Stimulated activated CD4-positive, alpha-beta T cell treated with anti-CD3 and anti-CD28 coated beads, Interleukin-1b, Interleukin-23, amount 100 ng/mL, for 4 hours (primary cell): ENCODE data around the gene BMF.
"Not testable (repeated sequence)": the region's sequence is repeated elsewhere in the genome, so short reads cannot be mapped to it uniquely, and the experiment has no call there.

Source experiments
- DNase-seq, 2 donors: peaks; one replicate each; pipeline ENCODE4 v3.0.0-alpha.2; 2020; ENCODE audit warnings: low read depth in 2 of 2

The BMF gene

DNA sequence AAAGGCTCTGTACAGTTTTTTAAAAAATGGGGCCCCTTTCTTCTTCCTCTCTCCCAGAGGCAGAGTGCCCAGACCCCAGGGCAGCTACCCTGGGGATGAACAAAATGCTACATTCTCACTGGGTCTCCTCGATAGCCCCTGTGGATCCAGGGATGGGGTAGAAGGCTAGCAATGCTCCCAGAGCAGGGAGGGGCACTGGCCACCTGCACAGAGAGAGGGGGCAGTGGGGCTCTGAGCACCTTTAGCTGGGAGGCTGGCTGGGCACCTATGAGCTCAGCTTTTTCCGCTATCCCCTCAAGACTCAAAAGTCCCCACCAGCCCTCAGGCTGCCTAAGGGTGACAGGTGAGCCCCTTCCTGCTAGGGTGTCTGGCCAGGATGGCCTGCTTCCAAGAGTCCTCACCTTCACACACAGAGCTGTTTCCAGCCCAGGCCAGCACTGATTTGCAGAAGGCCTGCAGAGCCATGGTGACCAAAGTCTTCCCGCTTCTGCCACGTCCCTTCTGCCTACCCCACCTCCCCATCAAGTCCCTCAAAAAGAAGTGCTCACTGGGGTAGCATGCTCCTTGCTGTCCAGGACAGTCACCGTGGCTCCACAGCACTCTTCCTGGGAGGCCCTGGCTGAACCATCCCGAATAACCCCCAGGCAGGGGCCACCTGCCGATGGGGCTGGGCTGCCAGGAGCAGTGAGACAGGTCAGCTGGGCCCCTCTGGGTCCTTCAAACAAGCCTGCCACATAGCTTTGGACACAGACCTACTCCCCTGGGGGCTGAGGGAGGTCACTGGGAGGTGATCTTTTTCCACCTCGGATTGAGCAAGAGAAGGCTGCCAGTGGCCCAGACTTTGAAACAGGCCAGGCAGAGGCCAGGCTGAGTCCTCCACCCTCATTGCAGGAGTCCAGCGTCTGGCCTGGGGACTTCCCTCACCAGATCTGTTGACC, 20.4 kb downstream of the BMF start:
- DNase-seq: no peak

DNA sequence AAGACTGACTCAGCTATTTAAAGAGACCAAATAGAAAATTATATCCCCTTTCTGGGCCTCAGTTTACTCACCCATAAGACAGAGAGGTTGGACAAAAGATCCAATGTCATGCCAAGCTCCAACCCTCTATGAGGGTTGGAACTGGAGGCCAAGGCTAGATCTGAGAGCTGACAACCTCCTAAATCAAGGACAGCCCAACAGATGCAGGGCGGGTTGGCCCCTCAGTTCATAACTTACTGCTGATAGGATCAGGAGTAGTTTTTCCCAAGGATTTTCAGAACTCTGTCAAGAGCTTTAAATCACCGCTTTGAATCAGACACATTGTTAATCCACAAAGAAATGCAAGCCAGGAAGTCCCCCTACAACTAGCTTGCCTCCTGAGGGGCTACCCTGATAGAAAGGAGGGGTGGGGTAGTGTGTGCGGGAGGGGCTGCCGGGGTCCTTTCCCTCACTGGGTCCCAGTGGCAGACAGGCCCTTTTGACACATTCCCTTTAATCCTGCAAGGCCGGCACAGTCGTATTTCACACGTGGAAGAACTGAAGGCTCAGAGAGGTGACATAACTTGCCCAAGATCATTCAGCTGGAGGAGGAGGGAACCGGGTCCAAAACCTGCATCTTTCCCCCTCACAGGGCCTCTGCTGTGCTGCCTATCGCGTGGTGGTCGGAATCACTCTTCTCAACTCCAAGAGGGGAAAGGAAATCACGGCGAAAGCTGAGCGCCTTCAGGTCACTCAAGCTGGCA, 21.4 kb downstream of the BMF start:
- no peak for DNase-seq

DNA sequence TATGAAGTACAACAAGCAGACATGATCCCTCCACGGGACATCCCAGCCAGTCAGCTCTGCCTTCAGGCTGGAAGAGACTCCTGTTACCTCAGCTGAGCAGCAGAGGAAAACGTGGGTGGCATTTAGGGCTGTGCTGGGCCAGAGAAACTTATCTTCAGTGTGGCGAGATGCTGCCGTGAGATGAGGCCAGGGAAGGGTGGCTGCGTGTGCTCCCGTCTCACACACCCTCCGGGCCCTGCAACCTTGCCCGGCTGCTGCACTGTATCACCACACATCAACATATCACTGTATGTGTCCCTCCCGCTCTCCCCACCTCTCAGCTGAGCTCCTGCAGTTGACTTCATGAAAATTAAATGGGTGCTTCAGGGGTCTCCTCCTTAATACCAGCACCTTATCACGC, 23.4 kb downstream of the BMF start:
- DNase-seq: no peak

- no peak for DNase-seq
These were observed 24.0 kb downstream of the BMF start for GRCh38 chr15:40084650-40085049.

GRCh38 chr15:40082195-40082883, 26.3 kb downstream of the BMF start:
- DNase-seq: no peak

- DNase-seq: no peak
These were observed 26.9 kb downstream of the BMF start for GRCh38 chr15:40081691-40082194.

DNA sequence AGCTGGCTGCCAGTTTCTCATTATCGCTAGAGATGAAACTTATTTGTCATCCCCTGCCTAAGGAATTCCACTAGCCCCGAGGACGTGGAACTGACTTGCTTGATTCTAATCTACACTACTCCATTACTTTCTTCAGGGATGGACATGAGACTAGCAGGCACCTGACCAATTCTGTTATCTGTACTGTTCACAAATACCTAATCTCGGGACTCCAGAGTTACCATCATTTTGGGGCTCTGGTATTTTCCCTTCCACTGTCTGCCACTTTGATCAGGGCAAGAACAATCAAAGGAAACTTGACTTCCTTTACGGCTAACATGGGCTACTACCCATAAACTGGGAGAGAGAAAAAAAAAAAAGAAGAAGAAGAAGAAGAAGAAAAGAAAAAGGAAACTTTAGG, 27.8 kb downstream of the BMF start:
- no peak for DNase-seq

GRCh38 chr15:40080104-40080503, 28.6 kb downstream of the BMF start:
- DNase-seq: no peak

DNA sequence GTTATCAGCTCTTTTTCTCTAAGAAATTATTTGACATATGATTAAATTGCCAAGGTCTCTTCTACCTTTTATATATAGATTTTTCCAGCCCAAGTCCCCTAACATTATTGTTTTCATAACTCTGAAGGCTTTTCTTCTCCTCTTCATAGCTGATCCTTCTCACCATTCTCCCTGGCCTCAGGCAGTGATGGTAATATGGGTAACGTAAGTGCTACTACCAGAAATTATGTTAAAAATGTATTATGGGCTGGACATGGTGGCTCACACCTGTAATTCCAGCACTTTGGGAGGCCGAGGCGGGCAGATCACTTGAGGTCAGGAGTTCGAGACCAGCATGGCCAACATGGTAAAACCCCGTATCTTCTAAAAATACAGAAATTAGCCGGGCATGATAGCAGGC, 29.2 kb downstream of the BMF start:
- DNase-seq: no peak

DNA sequence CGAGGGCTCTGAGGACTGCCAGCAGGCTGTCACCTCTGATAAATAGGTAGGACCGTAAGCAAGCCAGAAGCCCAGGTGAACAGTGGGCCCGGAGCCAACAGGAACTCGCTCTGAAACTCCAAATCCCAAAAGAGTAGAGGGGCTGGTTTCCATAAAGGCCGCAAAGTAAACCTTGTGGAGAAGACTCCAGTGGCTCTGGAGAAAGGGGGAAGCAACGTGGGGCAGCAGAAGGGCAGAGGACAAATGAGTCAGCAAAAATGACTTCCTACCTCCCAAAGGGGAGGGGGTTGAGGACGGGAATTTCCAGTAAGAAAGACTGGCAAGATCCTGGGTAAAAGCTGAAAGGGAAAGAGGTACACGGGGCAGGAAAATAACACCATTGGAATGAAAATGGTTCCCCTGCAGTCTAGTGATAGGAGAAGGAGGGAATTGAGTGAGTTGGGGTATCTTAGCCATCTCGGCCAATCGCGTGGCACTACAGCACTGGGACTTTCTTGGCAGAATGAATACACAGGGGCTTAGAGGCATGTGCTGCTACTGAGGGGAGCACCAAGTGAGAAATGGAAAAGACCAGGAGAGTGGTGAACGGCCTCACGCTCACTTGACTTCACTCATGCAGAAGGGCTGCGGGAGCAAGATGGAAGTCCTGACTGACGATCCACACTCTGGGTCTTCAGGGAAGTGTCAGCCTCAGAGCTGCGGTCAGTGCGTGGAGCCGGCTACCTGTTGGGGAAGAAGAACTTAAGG, 33.2 kb downstream of the BMF start:
- no peak for DNase-seq

- not testable (repeated sequence) for DNase-seq
These were observed 34.0 kb downstream of the BMF start for GRCh38 chr15:40074656-40075055.

DNA sequence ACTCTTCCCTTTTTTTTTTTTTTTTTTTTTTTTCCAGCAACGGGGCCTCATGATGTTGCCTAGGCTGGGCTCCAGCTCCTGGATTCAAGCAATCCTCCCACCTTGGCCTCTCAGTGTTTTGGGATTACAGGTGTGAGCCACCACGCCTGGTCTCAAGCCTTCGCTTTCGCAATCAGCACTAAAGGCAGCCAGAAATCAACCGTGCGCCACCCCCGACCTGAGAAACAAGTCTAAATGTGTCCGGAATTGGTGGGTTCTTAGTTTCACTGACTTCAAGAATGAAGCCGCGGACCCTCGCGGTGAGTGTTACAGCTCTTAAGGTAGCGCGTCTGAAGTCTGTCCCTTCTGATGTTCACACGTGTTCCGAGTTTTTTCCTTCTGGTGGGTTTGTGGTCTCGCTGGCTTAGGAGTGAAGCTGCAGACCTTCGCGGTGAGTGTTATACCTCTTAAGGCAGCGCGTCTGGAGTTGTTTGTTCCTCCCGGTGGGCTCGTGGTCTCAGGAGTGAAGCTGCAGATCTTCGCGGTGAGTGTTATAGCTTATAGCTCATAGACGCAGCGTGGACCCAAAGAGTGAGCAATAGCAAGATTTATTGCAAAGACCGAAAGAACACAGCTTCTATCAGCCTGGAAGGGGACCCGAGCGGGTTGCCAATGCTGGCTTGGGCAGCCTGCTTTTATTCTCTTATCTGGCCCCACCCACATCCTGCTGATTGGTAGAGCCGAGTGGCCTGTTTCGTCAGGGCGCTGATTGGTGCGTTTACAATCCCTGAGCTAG, 34.8 kb downstream of the BMF start:
- DNase-seq: not testable (repeated sequence)

DNA sequence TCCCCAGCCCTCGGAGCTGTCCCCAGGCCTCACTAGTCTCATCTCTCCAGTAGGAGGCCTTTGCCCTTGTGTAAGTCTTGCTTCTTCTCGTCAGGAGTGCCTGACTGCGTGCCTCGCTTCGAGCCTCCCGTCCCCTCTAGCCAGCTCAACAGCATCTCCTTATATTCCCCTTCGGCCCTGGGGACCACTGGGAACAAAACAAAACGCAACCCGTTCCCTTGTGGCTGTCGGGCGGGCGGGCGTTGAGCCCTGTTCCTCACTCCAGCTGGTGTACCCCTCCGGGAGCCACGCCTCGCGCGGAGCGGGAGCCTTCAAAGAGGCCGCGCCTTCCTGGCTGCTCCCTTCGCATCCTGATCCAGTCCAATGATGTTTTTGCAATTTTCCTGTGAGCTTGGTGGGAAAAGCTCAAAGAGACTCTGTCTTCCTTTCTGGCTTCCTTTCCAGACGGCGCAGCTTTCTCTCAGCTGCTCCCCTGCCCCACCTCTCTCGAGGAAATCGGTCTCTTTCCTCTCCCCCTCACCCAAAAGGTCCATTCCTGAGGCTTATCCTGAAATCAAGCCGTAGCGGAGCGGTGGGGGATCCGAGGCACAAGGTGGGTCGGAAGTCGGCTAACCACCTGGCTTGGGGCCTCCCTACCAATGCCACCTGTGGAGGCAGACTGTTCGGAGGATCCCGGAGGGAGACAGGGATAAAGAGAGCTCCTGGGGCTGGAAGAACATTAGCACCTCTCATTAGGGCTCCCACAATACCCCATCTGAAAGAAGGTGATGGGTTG, 36.3 kb downstream of the BMF start:
- DNase-seq: no peak

GRCh38 chr15:40070608-40071218, 38.0 kb downstream of the BMF start:
- no peak for DNase-seq

DNA sequence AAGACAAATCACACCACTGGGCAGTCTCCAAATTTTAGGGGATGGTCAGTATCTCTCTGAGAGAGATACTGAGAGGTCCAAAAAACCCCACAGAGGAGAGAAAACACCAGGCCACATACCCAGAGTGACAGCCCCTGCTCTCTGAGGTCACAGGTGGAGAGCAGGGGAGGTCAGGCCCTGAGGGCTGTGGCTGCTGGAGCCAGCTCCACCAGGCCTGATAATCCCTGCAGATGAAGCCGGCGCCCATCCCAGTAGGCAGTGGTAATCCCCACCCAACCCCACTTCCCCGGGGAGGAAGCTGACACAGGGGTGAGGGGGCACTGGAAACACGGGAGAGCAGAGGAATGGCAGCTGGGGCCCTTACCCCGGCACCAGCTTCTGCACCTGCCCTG, 38.5 kb downstream of the BMF start:
- no peak for DNase-seq

DNA sequence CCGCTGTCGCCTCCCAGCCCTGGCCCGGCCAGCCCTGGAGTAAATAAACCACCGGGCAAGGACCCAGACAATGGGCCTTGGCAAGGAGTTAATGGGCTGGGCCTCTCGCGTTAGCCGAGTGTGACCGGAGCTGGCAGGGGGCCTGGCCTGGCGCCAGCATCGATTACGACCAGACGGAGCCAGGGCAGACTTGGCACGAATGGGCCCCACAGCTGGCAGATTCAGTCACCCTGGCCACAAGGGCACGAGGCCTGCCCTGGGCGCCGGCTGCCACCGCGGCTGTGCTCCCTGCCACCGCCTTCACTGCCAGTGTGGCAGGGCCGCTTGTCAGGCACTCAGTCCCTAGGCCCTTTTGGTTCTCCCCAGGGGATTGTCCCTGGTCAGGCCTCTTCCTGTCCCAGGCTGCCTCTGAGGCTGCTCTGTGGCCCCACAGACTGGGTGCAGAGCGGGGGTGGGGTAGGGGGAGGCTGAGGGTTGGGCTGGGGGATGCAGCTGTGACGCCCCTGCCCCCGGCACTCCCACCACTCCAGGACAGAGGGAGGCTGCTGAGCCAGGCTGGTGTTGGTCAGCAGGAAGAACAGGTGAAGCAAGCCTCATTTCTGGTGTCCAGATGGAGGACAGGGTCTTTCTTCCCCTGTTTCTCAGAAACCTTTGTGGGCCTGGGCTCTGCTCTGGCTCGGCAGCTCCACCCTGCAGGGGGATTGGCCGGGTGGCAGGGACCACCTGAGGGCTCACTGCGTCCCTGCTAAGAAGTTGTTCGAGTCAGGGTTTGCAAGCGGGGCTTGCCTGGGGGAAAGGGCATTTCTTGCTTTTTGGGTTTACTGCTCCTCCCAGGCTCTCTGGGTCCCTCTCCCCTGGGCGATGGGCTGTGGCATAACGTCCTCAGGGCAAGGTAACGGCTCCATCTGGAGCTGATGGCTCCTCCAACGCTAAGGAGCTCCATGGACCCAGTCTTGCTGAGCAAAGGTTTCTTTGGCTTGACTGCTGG, 39.2 kb downstream of the BMF start:
- DNase-seq: no peak

DNA sequence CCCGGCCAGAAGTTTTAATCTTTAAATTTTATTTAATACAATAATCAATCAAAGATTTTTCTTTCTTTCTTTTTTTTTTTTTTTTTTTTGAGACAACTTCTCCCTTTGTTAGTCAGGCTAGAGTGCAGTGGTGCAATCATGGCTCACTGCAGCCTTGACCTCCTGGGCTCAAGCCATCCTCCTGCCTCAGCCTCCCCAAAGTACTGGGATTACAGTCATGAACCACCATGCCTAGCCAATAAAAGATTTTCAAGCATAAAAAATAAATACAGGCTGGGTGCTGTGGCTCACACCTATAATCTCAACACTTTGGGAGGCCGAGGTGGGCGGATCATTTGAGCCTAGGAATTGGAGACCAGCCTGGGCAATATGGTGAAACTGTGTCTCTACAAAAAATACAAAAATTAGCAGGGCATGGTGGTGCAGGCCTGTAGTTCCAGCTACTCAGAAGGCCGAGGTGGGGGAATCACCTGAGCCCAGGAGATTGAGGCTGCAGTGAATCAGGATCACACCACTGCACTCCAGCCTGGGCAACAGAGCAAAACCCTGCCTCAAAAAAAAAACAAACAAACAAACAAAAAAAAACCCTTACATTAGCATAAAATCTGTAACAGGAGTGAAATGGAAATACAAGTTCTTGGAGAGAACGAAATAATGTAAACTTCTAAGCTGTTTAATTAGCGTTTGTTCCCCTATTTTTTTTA, 40.6 kb downstream of the BMF start:
- DNase-seq: no peak

- no peak for DNase-seq
These were observed 42.1 kb downstream of the BMF start for GRCh38 chr15:40066589-40066988.
